HL-60 (cell line): ENCODE results near the gene COL25A1.

ENCODE experiments used
- DNase-seq, 2 experiments: peaks; one replicate each; pipeline ENCODE4 v3.0.0-alpha.2; 2010 to 2020; ENCODE audit warnings: low read depth in 1 of 2, low spot score in 1 of 2
- H3K27ac ChIP-seq: fragments of 250-450 bp; sonication (Bioruptor Pico); replicated peaks from 2 replicates; pipeline ENCODE4 v1.5.1; 2020; ENCODE audit warnings: mild to moderate bottlenecking, moderate library complexity
- H3K27me3 ChIP-seq: fragments of 250-450 bp; sonication (Bioruptor Pico); 2 replicates; pipeline ENCODE4 v1.5.1; 2021; ENCODE audit warnings: mild to moderate bottlenecking, moderate library complexity; ENCODE audit not compliant: insufficient read depth, poor library complexity, severe bottlenecking
- H3K4me3 ChIP-seq: replicated peaks from 2 replicates; pipeline ENCODE4 v1.5.1; 2011; ENCODE audit warnings: mild to moderate bottlenecking, control low read depth, low read length; ENCODE audit not compliant: insufficient read depth
- CTCF ChIP-seq: IDR thresholded peaks from one replicate; pipeline ENCODE4 v1.5.1; 2011; ENCODE audit warnings: low read length, control low read depth, inconsistent platforms; ENCODE audit not compliant: insufficient read depth
- GABPA ChIP-seq: IDR thresholded peaks from 2 replicates; pipeline ENCODE4 v1.6.1; 2012; ENCODE audit warnings: low read depth
- POLR2AphosphoS5 ChIP-seq: IDR thresholded peaks from 2 replicates; pipeline ENCODE4 v1.6.1; 2012; ENCODE audit warnings: low read depth
- REST ChIP-seq: IDR thresholded peaks from 2 replicates; pipeline ENCODE4 v1.6.1; 2012; ENCODE audit warnings: low read depth; ENCODE audit not compliant: insufficient replicate concordance
- SPI1 ChIP-seq: IDR thresholded peaks from 2 replicates; pipeline ENCODE4 v1.6.1; 2012; ENCODE audit warnings: low read depth, mild to moderate bottlenecking, borderline replicate concordance

The COL25A1 gene

GRCh38 chr4:108774809-108775530 lies 527.5 kb downstream of the COL25A1 start:
- TF ChIP-seq GABPA: no peak
- no peak for TF ChIP-seq SPI1
- TF ChIP-seq REST: no peak
- TF ChIP-seq CTCF: no peak
- no peak for TF ChIP-seq POLR2AphosphoS5
- DNase-seq: no peak

GRCh38 chr4:108772402-108772801 lies 530.1 kb downstream of the COL25A1 start:
- no peak for DNase-seq
- TF ChIP-seq REST (no peak), GABPA (no peak), POLR2AphosphoS5 (no peak), CTCF (no peak)
- Histone ChIP-seq H3K27ac (no peak overlapping the region), H3K27me3 (no peaks in the 10 kb centered on the region), H3K4me3 (no peak overlapping the region)

More at GRCh38 chr4:108774809-108775530, 527.5 kb downstream of the COL25A1 start:
- Histone ChIP-seq H3K27me3 (no peaks in the 10 kb centered on the region), H3K27ac (no peak overlapping the region), H3K4me3 (no peak overlapping the region)

- no peak overlapping the region for H3K27ac ChIP-seq
- peaks cover 19% of the 10 kb centered on the region for H3K27me3 ChIP-seq
- no peak overlapping the region for H3K4me3 ChIP-seq
- no peak for DNase-seq
- TF ChIP-seq CTCF: no peak
- TF ChIP-seq GABPA: no peak
- no peak for TF ChIP-seq REST
- no peak for TF ChIP-seq POLR2AphosphoS5
- no peak for TF ChIP-seq SPI1
Measured at GRCh38 chr4:108766058-108766457, 536.4 kb downstream of the COL25A1 start.
